ENCODE results near the gene DNAH2. TPM values are rescaled to one million over a fixed set of nuclear protein-coding genes. Genes with fewer than 3 reads are reported as not detected.

Gene DNAH2
- total and polyA plus RNA-seq, 9 of the 15 experiments (the other 6 are each of a cell fraction or from before 2014, with no cell fraction given), result 0.03 TPM; not detected in 8

GRCh38 chr17:7745748-7746470, 28.4 kb downstream of the DNAH2 start (continued):
- no peak for TF ChIP-seq ATF7 (IDR thresholded peaks at IDR 0.05)
- TF ChIP-seq GTF3C2 (IDR thresholded peaks at IDR 0.05; ENCODE audit: borderline replicate concordance, extremely low read depth, insufficient read length), result no peak
- TF ChIP-seq STAT5B (CRISPR knock-in tag; IDR thresholded peaks at IDR 0.05), result no peak
- no peak for TF ChIP-seq MLLT1 (IDR thresholded peaks at IDR 0.05)
- no peak for TF ChIP-seq SIRT6 (IDR thresholded peaks at IDR 0.05; ENCODE audit: low read depth, low read length)
- TF ChIP-seq MED1 (CRISPR knock-in tag; IDR thresholded peaks at IDR 0.05; ENCODE audit: borderline replicate concordance), result no peak
- no peak for TF ChIP-seq CBFB (CRISPR knock-in tag; IDR thresholded peaks at IDR 0.05)
- TF ChIP-seq MECOM (CRISPR knock-in tag; IDR thresholded peaks at IDR 0.05), result no peak
- TF ChIP-seq LEF1 (IDR thresholded peaks at IDR 0.05), result no peak
- no peak for TF ChIP-seq SMARCA5 (IDR thresholded peaks at IDR 0.05)
- TF ChIP-seq BCLAF1 (IDR thresholded peaks at IDR 0.05; ENCODE audit: borderline replicate concordance in 1 of 2, control insufficient read depth in 1 of 2, low read depth in 2 of 2, low read length in 1 of 2), result no peak

Data from K562 (cell line).